SK-N-SH (cell line): Measurements from ENCODE around the gene EIF5AL1.

Experiments
- CHD2 ChIP-seq: fragments of 150-350 bp; IDR thresholded peaks from 2 replicates; pipeline ENCODE4 v1.6.1; 2018; ENCODE audit warnings: low read length; ENCODE audit not compliant: partially characterized antibody
- ELF1 ChIP-seq: IDR thresholded peaks from 2 replicates; pipeline ENCODE4 v1.4.0; 2012
- EP300 ChIP-seq, 2 experiments: IDR thresholded peaks; 2 replicates each; pipeline versions ENCODE4 v1.4.0 to v1.6.1; 2012; ENCODE audit warnings: borderline replicate concordance in 1 of 2, low read depth in 1 of 2, low read length in 1 of 2
- EZH2phosphoT487 ChIP-seq: fragments of 200-600 bp; sonication (generic); IDR thresholded peaks from 2 replicates; pipeline ENCODE4 v1.6.1; 2017; ENCODE audit warnings: low read depth, mixed run types, mild to moderate bottlenecking, antibody characterized with exemption, moderate library complexity, borderline replicate concordance
- MXI1 ChIP-seq: IDR thresholded peaks from 2 replicates; pipeline ENCODE4 v1.6.1; 2012; ENCODE audit warnings: mild to moderate bottlenecking, low read depth, low read length, improper control_type of control experiment
- NFIC ChIP-seq: IDR thresholded peaks from 2 replicates; pipeline ENCODE4 v1.4.0; 2012; ENCODE audit warnings: borderline replicate concordance
- POLR2AphosphoS5 ChIP-seq: IDR thresholded peaks from 2 replicates; pipeline ENCODE4 v1.6.1; 2012; ENCODE audit warnings: low read depth, low read length
- TF ChIP-seq, protein P1 (sequence below): fragments of 150-350 bp; IDR thresholded peaks from 2 replicates; pipeline ENCODE4 v1.6.1; 2017; ENCODE audit warnings: antibody characterized with exemption, low read length, low read depth, borderline replicate concordance
- TF ChIP-seq, protein P2 (sequence below): fragments of 200-600 bp; sonication (generic); IDR thresholded peaks from 2 replicates; pipeline ENCODE4 v1.6.1; 2017; ENCODE audit warnings: antibody characterized with exemption, mild to moderate bottlenecking, moderate library complexity

DNA sequence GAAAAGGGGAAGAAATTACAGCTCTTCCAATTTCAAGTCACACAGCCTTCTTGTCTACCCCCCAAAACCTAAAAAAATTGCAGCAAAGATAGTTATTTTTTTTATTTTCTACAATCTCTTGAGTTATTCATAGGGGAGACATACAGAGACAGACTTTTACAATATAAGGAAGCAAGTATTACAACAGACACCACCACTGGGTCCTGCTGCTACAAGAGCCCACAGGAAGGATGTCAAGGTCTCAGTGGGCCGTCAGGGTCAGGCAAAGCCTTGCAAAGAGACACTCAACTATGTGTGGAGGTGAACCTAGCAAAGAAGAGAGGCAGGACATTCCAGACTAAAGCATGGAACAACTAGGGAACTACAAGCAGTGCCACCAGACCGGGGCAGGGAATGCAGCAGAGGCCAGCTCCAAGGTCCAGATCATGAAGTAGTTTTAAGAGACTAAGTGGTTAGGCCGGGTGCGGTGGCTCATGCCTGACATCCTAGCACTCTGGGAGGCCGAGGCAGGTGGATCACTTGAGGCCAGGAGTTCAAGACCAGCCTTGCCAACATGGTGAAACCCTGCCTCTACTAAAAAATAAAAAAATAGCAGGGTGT is 38.7 kb upstream of the EIF5AL1 start:
- TF ChIP-seq EP300 (IDR thresholded peaks at IDR 0.05; ENCODE audit: borderline replicate concordance in 1 of 2, low read depth in 1 of 2, low read length in 1 of 2) (no peak), MXI1 (no peak), NFIC (no peak), EZH2phosphoT487 (no peak), CHD2 (no peak), ELF1 (no peak), POLR2AphosphoS5 (no peak)
- TF ChIP-seq, protein P1, sequence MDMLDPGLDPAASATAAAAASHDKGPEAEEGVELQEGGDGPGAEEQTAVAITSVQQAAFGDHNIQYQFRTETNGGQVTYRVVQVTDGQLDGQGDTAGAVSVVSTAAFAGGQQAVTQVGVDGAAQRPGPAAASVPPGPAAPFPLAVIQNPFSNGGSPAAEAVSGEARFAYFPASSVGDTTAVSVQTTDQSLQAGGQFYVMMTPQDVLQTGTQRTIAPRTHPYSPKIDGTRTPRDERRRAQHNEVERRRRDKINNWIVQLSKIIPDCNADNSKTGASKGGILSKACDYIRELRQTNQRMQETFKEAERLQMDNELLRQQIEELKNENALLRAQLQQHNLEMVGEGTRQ: no peak
- TF ChIP-seq, protein P2, sequence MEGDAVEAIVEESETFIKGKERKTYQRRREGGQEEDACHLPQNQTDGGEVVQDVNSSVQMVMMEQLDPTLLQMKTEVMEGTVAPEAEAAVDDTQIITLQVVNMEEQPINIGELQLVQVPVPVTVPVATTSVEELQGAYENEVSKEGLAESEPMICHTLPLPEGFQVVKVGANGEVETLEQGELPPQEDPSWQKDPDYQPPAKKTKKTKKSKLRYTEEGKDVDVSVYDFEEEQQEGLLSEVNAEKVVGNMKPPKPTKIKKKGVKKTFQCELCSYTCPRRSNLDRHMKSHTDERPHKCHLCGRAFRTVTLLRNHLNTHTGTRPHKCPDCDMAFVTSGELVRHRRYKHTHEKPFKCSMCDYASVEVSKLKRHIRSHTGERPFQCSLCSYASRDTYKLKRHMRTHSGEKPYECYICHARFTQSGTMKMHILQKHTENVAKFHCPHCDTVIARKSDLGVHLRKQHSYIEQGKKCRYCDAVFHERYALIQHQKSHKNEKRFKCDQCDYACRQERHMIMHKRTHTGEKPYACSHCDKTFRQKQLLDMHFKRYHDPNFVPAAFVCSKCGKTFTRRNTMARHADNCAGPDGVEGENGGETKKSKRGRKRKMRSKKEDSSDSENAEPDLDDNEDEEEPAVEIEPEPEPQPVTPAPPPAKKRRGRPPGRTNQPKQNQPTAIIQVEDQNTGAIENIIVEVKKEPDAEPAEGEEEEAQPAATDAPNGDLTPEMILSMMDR: no peak
